ENCODE results near the gene CRYGB.

CRYGB gene

DNA sequence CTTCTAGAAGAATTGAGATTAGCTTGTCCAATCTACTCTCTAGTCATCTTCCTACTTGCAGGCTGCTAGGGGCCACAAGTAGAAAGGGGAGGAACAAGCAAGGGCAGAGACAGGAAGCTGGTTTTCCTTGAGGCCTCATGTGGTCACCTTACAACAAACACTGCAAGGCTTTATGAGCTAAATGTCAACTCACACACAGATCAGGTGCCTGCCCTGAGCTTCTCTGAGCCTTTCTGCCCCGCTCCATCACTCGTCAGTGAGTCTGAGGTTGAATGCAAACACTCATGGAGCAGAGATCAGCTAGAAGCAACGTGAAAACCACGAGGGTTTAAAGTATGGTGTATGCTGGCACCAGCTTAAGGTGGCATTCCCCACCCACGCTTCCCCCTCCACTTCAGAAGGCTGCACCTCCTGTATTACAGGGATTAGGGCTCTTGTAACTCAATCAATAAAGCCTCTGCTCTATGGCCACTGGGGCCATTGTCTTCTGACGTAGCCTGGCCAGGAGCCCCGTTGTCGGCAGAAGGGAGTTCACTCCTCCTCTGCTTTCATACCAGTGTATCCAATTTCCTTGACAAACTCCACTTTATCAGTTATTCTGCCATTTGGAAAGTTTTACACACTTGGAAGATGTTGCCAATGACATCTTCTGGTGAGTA, 10.9 kb downstream of the CRYGB start:
- TF ChIP-seq POLR2AphosphoS5 (IDR thresholded peaks at IDR 0.05; ENCODE audit: low read depth, low read length) (no peak), SIN3A (IDR thresholded peaks at IDR 0.05; ENCODE audit: borderline replicate concordance, insufficient read depth, low read length) (no peak), FOXP2 (optimal IDR thresholded peaks at IDR 0.05; ENCODE audit: borderline replicate concordance, extremely low read depth, extremely low read length, insufficient read depth) (no peak), TAF1 (IDR thresholded peaks at IDR 0.05; ENCODE audit: borderline replicate concordance, insufficient read depth, low read length) (no peak)
- TF ChIP-seq, protein P1, sequence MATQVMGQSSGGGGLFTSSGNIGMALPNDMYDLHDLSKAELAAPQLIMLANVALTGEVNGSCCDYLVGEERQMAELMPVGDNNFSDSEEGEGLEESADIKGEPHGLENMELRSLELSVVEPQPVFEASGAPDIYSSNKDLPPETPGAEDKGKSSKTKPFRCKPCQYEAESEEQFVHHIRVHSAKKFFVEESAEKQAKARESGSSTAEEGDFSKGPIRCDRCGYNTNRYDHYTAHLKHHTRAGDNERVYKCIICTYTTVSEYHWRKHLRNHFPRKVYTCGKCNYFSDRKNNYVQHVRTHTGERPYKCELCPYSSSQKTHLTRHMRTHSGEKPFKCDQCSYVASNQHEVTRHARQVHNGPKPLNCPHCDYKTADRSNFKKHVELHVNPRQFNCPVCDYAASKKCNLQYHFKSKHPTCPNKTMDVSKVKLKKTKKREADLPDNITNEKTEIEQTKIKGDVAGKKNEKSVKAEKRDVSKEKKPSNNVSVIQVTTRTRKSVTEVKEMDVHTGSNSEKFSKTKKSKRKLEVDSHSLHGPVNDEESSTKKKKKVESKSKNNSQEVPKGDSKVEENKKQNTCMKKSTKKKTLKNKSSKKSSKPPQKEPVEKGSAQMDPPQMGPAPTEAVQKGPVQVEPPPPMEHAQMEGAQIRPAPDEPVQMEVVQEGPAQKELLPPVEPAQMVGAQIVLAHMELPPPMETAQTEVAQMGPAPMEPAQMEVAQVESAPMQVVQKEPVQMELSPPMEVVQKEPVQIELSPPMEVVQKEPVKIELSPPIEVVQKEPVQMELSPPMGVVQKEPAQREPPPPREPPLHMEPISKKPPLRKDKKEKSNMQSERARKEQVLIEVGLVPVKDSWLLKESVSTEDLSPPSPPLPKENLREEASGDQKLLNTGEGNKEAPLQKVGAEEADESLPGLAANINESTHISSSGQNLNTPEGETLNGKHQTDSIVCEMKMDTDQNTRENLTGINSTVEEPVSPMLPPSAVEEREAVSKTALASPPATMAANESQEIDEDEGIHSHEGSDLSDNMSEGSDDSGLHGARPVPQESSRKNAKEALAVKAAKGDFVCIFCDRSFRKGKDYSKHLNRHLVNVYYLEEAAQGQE (IDR thresholded peaks at IDR 0.05; ENCODE audit: insufficient read depth in 1 of 2, low read depth in 2 of 2, low read length in 2 of 2) = no peak

DNA sequence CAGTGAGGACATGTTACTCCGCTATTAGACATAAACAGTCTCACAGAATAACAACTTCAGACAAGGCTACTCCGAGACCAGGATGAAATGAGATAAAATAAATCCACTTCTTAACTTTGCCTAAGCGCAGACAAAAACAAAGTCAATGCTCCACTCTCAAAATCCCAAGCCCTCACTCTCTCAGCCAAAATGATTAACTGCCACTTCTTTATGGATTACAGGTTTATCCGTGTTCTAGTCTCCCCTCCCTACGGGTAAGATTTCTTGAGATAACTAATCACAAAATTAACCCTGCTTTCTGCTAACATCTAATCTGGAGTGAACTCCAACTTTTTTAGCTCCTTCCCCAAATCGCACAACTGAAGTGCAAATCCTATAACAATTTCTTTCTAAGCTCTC, 15.2 kb downstream of the CRYGB start:
- TF ChIP-seq, protein P1 (IDR thresholded peaks at IDR 0.05; ENCODE audit: insufficient read depth in 1 of 2, low read depth in 2 of 2, low read length in 2 of 2) = no peak
- TF ChIP-seq FOXP2 (optimal IDR thresholded peaks at IDR 0.05; ENCODE audit: borderline replicate concordance, extremely low read depth, extremely low read length, insufficient read depth) (no peak), SIN3A (IDR thresholded peaks at IDR 0.05; ENCODE audit: borderline replicate concordance, insufficient read depth, low read length) (no peak), POLR2AphosphoS5 (IDR thresholded peaks at IDR 0.05; ENCODE audit: low read depth, low read length) (no peak), TAF1 (IDR thresholded peaks at IDR 0.05; ENCODE audit: borderline replicate concordance, insufficient read depth, low read length) (no peak)

DNA sequence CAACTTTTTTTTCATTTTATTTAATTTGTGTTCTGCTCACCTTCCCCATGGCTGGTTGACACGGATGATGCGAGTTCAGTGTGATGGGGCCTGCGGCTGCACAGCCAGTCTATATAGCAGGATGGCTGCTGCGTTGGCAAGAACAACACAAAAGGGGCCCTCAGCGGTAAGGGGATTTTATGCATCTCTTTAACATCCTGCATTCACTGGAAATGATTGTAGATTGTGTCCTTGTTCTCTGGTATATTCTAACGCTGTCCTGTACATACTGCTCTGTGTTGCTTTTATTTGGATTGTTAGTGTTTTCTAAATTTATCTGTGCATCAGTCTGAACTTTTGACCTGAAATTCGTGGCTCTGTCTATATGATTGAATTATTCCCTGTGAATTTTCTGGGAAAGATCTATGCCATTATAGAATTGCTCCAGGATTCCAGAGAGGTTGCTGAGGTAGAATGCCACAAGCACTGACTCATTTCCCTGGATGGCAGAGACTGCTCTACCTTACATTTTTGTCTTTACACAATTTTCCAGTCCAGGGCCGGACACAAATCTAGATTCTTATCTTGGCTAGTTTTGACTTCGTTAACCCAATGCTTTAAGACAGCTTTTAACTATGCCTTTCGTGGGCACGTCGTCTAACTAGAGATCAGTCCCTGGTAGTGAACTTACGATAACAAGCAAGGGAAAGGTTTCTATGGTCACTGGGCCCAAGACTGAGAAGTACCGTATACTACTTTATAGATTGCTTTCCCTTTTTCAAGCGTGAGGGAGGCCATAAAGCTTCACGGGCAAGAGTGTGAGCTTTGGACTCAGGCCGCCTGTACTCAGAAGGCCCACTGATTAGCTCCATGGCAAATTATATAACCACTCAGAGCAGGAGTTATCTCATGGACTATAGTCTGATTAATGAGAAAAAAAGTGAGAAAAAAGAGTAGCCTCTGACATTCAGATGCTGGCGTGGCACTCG, 15.9 kb downstream of the CRYGB start, which contains the start of gene CRYGC:
CRYGC (minus strand) TSS at position 85 of the 968 bp plus-strand sequence; CDS start at position 49, 36 bp downstream.
- TF ChIP-seq, protein P1 (IDR thresholded peaks at IDR 0.05; ENCODE audit: insufficient read depth in 1 of 2, low read depth in 2 of 2, low read length in 2 of 2) = no peak
- TF ChIP-seq TAF1 (IDR thresholded peaks at IDR 0.05; ENCODE audit: borderline replicate concordance, insufficient read depth, low read length) (no peak), SIN3A (IDR thresholded peaks at IDR 0.05; ENCODE audit: borderline replicate concordance, insufficient read depth, low read length) (no peak), POLR2AphosphoS5 (IDR thresholded peaks at IDR 0.05; ENCODE audit: low read depth, low read length) (no peak), FOXP2 (optimal IDR thresholded peaks at IDR 0.05; ENCODE audit: borderline replicate concordance, extremely low read depth, extremely low read length, insufficient read depth) (no peak)

DNA sequence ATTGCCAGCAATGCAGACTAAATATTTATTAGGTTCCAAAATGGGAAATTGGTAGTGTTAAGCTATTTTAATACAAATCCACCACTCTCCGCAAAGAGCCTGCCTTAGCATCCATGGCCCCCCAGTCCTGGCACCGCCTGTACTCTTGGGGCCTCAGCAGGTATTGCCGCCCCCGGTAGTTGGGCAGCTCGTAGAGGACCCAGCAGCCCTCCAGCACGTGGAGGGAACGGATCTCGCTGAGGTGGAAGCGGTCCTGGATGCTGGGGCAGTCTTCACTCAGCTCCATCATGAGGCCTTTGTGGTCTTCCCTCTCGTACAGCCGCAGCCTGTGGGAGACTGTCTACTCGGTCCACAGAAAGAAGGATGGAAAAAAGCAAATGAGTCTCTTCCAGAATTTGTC, 17.8 kb downstream of the CRYGB start:
- TF ChIP-seq, protein P1 (IDR thresholded peaks at IDR 0.05; ENCODE audit: insufficient read depth in 1 of 2, low read depth in 2 of 2, low read length in 2 of 2) = no peak
- TF ChIP-seq FOXP2 (optimal IDR thresholded peaks at IDR 0.05; ENCODE audit: borderline replicate concordance, extremely low read depth, extremely low read length, insufficient read depth) (no peak), TAF1 (IDR thresholded peaks at IDR 0.05; ENCODE audit: borderline replicate concordance, insufficient read depth, low read length) (no peak), SIN3A (IDR thresholded peaks at IDR 0.05; ENCODE audit: borderline replicate concordance, insufficient read depth, low read length) (no peak), POLR2AphosphoS5 (IDR thresholded peaks at IDR 0.05; ENCODE audit: low read depth, low read length) (no peak)
